ENCODE data around the gene NT5C1A. TPM values are rescaled to one million over a fixed set of nuclear protein-coding genes. Genes with fewer than 3 reads are reported as not detected.

The NT5C1A gene
- total and polyA plus RNA-seq, 8 donors: 0.07 to 4.5 (median 1.2) TPM

- H3K9me3 ChIP-seq: no peaks in the 10 kb centered on the region
- intact Hi-C loops (cut with DNase I): no loop called here
- ATAC-seq (peak; percentile 78 to 88 (median 86)), FAIRE-seq (no peak), DNase-seq (peak; percentile 84 to 95 (median 92))
- WGBS, 2 donors: 22 to 26% methylated on average over 12 of the region's 12 CpGs
- peak overlapping the region in 1 of 4 donors; percentile 11 for H3K4me3 ChIP-seq
- peak overlapping the region; percentile 79 to 91 (median 88) for H3K27ac ChIP-seq
- TF ChIP-seq CTCF (IDR thresholded peaks at IDR 0.05): no peak
- no peaks in the 10 kb centered on the region for H3K27me3 ChIP-seq
- H3K36me3 ChIP-seq: no peaks in the 10 kb centered on the region
- peaks cover 22 to 33% (median 29%) of the 10 kb centered on the region in 3 donors for H3K4me1 ChIP-seq
These were observed 25.4 kb downstream of the NT5C1A start for GRCh38 chr1:39646232-39647081.

- Histone ChIP-seq H3K4me1 (peaks cover 22 to 36% (median 29%) of the 10 kb centered on the region in 3 donors), H3K36me3 (no peaks in the 10 kb centered on the region), H3K27me3 (no peaks in the 10 kb centered on the region), H3K9me3 (no peaks in the 10 kb centered on the region), H3K4me3 (no peak overlapping the region), H3K27ac (peak overlapping the region; percentile 79 to 91 (median 88))
- no peak for TF ChIP-seq CTCF (IDR thresholded peaks at IDR 0.05)
- ATAC-seq: peak; percentile 3 to 37 (median 20)
- DNase-seq: peak in 2 of 6 donors; percentile 57 to 77
- 34 to 37% methylated on average over 3 of the region's 3 CpGs for WGBS, 2 donors
- no peak for FAIRE-seq
- intact Hi-C loops (cut with DNase I): no loop called here
These were observed 26.4 kb downstream of the NT5C1A start for GRCh38 chr1:39645411-39646043.

DNA sequence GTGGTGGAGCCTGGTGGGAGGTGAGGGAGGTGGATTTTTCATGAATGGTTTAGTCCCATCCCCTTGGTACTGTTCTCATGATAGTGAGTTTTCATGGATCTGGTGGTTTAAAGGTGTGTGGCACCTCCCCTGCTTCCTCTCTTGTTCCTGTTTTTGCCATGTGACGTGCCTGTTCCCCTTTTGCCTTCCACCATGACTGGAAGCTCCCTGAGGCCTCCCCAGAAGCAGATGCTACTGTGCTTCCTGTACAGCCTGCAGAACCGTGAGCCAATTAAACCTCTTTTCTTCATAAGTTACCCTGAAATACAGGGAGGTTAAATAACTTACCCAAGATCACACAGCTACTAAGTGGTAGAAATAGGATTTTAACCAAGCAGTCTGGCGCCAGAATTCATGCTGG, 28.2 kb downstream of the NT5C1A start:
- no peak for TF ChIP-seq CTCF (IDR thresholded peaks at IDR 0.05)
- DNase-seq (no peak), ATAC-seq (no peak), FAIRE-seq (no peak)
- no peaks in the 10 kb centered on the region for H3K9me3 ChIP-seq
- H3K27me3 ChIP-seq: no peaks in the 10 kb centered on the region
- no peak overlapping the region for H3K27ac ChIP-seq
- intact Hi-C loops (cut with DNase I): no loop called here
- H3K36me3 ChIP-seq: no peaks in the 10 kb centered on the region
- no peak overlapping the region for H3K4me3 ChIP-seq
- H3K4me1 ChIP-seq: peaks cover 22 to 39% (median 28%) of the 10 kb centered on the region in 3 donors
- 95 to 96% methylated on average over 3 of the region's 3 CpGs for WGBS, 2 donors

DNA sequence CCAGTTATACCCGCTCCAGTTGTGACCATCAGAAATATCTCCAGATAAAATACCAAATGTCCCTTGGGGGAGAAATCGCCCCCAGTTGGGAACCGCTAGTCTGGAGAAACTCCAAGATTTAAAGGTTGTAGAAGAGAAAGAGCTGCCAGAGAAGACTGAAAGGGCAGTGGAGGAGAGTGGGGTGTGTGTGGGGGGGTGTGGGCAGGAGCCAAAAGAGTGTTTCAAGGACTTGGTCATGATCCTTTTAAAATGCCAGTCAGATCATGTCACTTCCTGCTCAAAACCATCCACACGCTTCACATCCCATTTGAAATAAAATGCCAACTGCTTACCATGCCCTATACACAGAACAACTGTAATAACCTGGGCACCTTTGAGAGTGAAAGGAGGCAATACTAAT, 29.1 kb downstream of the NT5C1A start:
- H3K4me3 ChIP-seq: no peak overlapping the region
- H3K4me1 ChIP-seq: peaks cover 22 to 30% (median 26%) of the 10 kb centered on the region in 3 donors
- H3K27me3 ChIP-seq: no peaks in the 10 kb centered on the region
- no peak for FAIRE-seq
- H3K36me3 ChIP-seq: no peaks in the 10 kb centered on the region
- WGBS, 2 donors: 71 to 77% methylated on average over 4 of the region's 4 CpGs
- no peak for ATAC-seq
- no peak overlapping the region for H3K27ac ChIP-seq
- intact Hi-C loops (cut with DNase I): no loop called here
- no peaks in the 10 kb centered on the region for H3K9me3 ChIP-seq
- peak in 1 of 6 donors; percentile 11 for DNase-seq
- no peak for TF ChIP-seq CTCF (IDR thresholded peaks at IDR 0.05)
